WERI-Rb-1 (cell line): Measurements from ENCODE around the gene FHOD3.

Experiments
- DNase-seq: peaks from one replicate; pipeline ENCODE4 v3.0.0-alpha.2; 2020
- H3K27ac ChIP-seq: fragments of 250-450 bp; sonication (Bioruptor Pico); 2 replicates; pipeline ENCODE4 v1.5.1; 2020; ENCODE audit warnings: mild to moderate bottlenecking, moderate library complexity
- H3K27me3 ChIP-seq: fragments of 250-450 bp; sonication (Bioruptor Pico); 2 replicates; pipeline ENCODE4 v1.5.1; 2021; ENCODE audit warnings: mild to moderate bottlenecking, low read depth, moderate library complexity; ENCODE audit not compliant: insufficient read depth, severe bottlenecking
- H3K36me3 ChIP-seq: fragments of 250-450 bp; sonication (Bioruptor Pico); 2 replicates; pipeline ENCODE4 v1.5.1; 2020; ENCODE audit warnings: mild to moderate bottlenecking, moderate library complexity
- H3K4me3 ChIP-seq: 2 replicates; pipeline ENCODE4 v1.5.1; 2011; ENCODE audit warnings: low read depth, mild to moderate bottlenecking, control low read depth, low read length
- H3K9me3 ChIP-seq: fragments of 250-450 bp; sonication (Bioruptor Pico); 2 replicates; pipeline ENCODE4 v1.5.1; 2021; ENCODE audit warnings: mild to moderate bottlenecking, moderate library complexity; ENCODE audit not compliant: severe bottlenecking
- CTCF ChIP-seq: IDR thresholded peaks from 2 replicates; pipeline ENCODE4 v1.5.1; 2011; ENCODE audit warnings: low read depth, mild to moderate bottlenecking, control low read depth, inconsistent platforms, low read length

FHOD3 gene

GRCh38 chr18:36484591-36484990 lies 187.1 kb downstream of the FHOD3 start:
- Histone ChIP-seq H3K4me3 (no peak overlapping the region), H3K27ac (no peak overlapping the region), H3K36me3 (no peaks in the 10 kb centered on the region), H3K9me3 (no peaks in the 10 kb centered on the region), H3K27me3 (no peaks in the 10 kb centered on the region)
- DNase-seq, result no peak
- TF ChIP-seq CTCF, result no peak

- no peak for DNase-seq
- Histone ChIP-seq H3K27me3 (no peaks in the 10 kb centered on the region), H3K4me3 (no peak overlapping the region), H3K27ac (no peak overlapping the region), H3K9me3 (no peaks in the 10 kb centered on the region), H3K36me3 (no peaks in the 10 kb centered on the region)
- TF ChIP-seq CTCF, result no peak
These were observed 188.3 kb downstream of the FHOD3 start for GRCh38 chr18:36485772-36486171.

GRCh38 chr18:36488131-36488530 lies 190.6 kb downstream of the FHOD3 start:
- DNase-seq, result no peak
- Histone ChIP-seq H3K9me3 (no peaks in the 10 kb centered on the region), H3K27me3 (no peaks in the 10 kb centered on the region), H3K27ac (no peak overlapping the region), H3K4me3 (no peak overlapping the region), H3K36me3 (no peaks in the 10 kb centered on the region)
- no peak for TF ChIP-seq CTCF

GRCh38 chr18:36490897-36491296 lies 193.4 kb downstream of the FHOD3 start:
- no peaks in the 10 kb centered on the region for H3K27me3 ChIP-seq
- no peak for DNase-seq
- no peak overlapping the region for H3K27ac ChIP-seq
- H3K36me3 ChIP-seq, result no peaks in the 10 kb centered on the region
- no peak for TF ChIP-seq CTCF
- H3K4me3 ChIP-seq, result no peak overlapping the region
- H3K9me3 ChIP-seq, result no peaks in the 10 kb centered on the region

- Histone ChIP-seq H3K9me3 (no peaks in the 10 kb centered on the region), H3K27ac (no peak overlapping the region), H3K36me3 (no peaks in the 10 kb centered on the region), H3K27me3 (no peaks in the 10 kb centered on the region), H3K4me3 (no peak overlapping the region)
- no peak for TF ChIP-seq CTCF
- DNase-seq, result no peak
These were observed 195.3 kb downstream of the FHOD3 start for GRCh38 chr18:36492604-36493329.
